ENCODE data around the gene TBCA.

TBCA gene

DNA sequence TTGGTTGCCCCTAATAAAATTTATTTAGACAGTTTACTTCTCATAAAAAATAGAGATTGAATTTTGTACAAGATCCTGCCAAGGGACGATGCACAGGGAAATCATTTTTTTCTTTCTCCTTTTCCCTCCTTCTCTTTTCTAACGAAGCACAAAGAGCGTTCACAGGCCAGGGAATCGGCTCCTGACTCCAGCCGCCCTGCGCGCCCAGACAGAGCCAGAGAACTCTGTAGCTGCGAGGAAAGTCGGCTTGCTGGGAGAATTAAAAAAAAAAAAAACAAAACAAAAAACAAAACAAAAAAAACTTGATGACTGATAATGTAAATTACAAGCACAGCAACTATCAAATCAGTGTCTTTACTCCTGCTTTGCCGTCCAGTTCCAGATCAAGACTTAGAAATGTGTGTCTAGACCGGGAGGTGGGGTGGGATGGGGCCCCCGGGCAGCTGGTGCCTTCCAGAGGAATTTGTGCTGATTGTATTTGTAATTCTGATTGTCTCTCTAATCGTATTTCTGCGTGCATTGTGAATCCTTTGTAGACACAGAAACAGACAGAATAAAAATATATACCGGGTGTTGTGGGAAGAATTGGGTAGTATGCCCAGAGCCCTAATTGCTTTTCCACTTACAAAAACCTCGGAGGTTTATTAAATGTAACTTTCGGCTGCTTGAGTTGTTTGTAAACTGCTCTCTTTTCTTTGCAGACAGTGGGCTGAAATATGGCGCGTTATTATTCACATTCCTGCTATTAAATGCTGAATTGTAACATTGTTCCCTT, 134.0 kb downstream of the TBCA start:
- DNase-seq = no peak

DNA sequence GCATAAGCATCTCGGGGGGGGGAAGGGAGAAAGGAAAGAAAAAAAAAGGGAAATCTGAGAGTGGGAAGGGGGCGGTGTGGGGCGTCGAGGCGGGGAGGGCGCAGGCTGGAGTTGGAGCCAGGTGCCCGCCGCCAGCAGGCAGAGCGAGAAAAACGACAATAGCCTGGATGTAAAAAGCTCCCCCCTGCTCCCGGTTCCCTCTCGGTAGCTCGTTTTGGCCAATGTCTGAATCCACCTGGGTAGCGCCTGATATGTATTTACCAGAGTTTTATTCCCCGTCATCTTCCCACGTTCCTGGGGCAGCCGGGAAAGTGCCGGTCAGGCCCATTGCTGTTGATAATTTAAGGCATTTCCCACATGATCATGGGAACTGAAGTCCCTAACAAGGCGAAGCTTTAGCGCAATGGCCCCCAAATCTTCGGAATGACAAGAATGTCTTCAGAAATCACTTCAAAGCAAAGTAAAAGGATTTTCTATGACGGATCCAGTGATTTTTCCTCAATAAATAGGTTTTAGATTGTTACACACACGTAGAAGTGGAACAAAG, 134.7 kb downstream of the TBCA start:
- no peak for DNase-seq

All from stimulated activated CD4-positive, alpha-beta T cell treated with anti-CD3 and anti-CD28 coated beads, Interleukin-4, amount 100 ng/mL, for 4 hours (primary cell).